Peyer's patch (tissue), 4 donors: ENCODE measurements around the gene GBE1. TPM values are rescaled to one million over a fixed set of nuclear protein-coding genes. Genes with fewer than 3 reads are reported as not detected.

Experiments used
- DNase-seq, 3 donors: peaks; one replicate each; pipeline ENCODE4 v3.0.0-alpha.2; 2017 to 2019
- H3K27ac ChIP-seq, 4 donors: fragments of 200-600 bp; sonication (generic); one replicate each; pipeline ENCODE4 v1.5.1; 2016 to 2019
- H3K27me3 ChIP-seq, 2 donors: fragments of 200-600 bp; sonication (generic); one replicate each; pipeline ENCODE4 v1.5.1; 2019
- H3K36me3 ChIP-seq, 3 donors: fragments of 200-600 bp; sonication (generic); one replicate each; pipeline ENCODE4 v1.5.1; 2016 to 2019
- H3K4me1 ChIP-seq, 4 donors: fragments of 200-600 bp; sonication (generic); one replicate each; pipeline ENCODE4 v1.5.1; 2016 to 2019
- H3K4me3 ChIP-seq, 4 donors: fragments of 200-600 bp; sonication (generic); 1 replicate in 3 of 4; 2 replicates in 1 of 4; pipeline ENCODE4 v1.5.1; 2016 to 2019; ENCODE audit warnings: mild to moderate bottlenecking in 1 of 4
- H3K9me3 ChIP-seq, 4 donors: fragments of 200-600 bp; sonication (generic); one replicate each; pipeline ENCODE4 v1.5.1; 2016 to 2019; ENCODE audit warnings: mild to moderate bottlenecking in 1 of 4
- POLR2A ChIP-seq, 2 donors: fragments of 450-650 bp; IDR thresholded peaks; one replicate each; pipeline ENCODE4 v1.5.1; 2017; ENCODE audit warnings: antibody characterized with exemption in 2 of 2, mild to moderate bottlenecking in 2 of 2, moderate library complexity in 2 of 2
- total RNA-seq, 4 donors: library from RNA; depleted of rRNA; stranded (reverse); fragments of >200 nt; gene quantifications; one replicate each; pipeline ENCODE4 v1.1.0, GENCODE V29; 2016
- TF ChIP-seq, protein P1 (sequence below), 6 experiments: fragments of 450-650 bp in 4 of 6; fragments of 200-600 bp in 2 of 6; sonication (generic) in 1 of 6; IDR thresholded peaks; one replicate each; pipeline ENCODE4 v1.5.1; 2017 to 2019; ENCODE audit warnings: antibody characterized with exemption in 6 of 6, mild to moderate bottlenecking in 3 of 6, moderate library complexity in 1 of 6

Gene GBE1
- total RNA-seq, 4 donors from 2014 or later, result 15.5 to 31.4 (median 20.0) TPM

DNA sequence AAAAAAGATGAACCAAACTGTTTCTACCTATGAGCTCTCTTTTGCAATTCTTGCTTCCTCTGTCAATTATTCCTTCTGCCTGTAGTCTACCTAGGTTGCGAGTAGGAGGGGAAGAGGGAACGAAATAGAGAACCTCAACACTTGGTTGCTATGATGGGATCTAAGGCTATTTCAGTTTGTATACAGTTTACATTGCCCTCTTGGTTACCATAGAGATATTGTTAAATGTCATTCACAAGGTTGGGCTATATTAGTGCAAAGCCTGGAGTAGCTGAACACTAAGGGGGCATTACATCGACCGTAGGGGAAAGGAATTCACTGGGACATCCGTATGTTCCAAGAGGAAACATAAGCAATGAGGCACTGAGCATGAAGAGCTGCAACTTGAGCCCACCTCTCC, 276.9 kb downstream of the GBE1 start:
- no peaks in the 10 kb centered on the region for H3K4me1 ChIP-seq
- TF ChIP-seq POLR2A (IDR thresholded peaks at IDR 0.05), result no peak
- TF ChIP-seq, protein P1, sequence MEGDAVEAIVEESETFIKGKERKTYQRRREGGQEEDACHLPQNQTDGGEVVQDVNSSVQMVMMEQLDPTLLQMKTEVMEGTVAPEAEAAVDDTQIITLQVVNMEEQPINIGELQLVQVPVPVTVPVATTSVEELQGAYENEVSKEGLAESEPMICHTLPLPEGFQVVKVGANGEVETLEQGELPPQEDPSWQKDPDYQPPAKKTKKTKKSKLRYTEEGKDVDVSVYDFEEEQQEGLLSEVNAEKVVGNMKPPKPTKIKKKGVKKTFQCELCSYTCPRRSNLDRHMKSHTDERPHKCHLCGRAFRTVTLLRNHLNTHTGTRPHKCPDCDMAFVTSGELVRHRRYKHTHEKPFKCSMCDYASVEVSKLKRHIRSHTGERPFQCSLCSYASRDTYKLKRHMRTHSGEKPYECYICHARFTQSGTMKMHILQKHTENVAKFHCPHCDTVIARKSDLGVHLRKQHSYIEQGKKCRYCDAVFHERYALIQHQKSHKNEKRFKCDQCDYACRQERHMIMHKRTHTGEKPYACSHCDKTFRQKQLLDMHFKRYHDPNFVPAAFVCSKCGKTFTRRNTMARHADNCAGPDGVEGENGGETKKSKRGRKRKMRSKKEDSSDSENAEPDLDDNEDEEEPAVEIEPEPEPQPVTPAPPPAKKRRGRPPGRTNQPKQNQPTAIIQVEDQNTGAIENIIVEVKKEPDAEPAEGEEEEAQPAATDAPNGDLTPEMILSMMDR (IDR thresholded peaks at IDR 0.05), result no peak
- no peaks in the 10 kb centered on the region for H3K27me3 ChIP-seq
- no peak for DNase-seq
- no peak overlapping the region for H3K27ac ChIP-seq
- H3K36me3 ChIP-seq, result no peaks in the 10 kb centered on the region
- H3K4me3 ChIP-seq, result no peak overlapping the region
- no peaks in the 10 kb centered on the region for H3K9me3 ChIP-seq

GRCh38 chr3:81483046-81483445, 278.4 kb downstream of the GBE1 start:
- H3K27ac ChIP-seq, result no peak overlapping the region

DNA sequence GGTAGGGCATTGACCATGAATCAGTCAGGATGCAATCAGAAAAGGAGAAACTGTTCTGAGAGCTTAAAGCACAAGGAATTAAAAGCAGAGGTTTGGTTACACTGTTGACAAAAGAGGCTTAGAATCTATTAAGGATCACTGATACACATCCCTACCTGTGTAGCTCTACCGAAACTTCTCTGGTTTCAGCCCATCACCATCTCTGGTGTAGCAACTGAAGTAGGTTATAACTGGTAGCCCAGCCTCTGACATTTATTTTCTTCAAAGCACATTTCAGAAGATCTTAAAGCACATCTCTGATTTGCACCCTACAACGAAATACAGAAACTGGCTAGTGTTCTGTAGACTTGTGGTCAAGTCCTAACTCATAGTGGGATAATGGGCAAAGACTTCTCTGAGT, 283.7 kb downstream of the GBE1 start:
- no peaks in the 10 kb centered on the region for H3K36me3 ChIP-seq
- no peaks in the 10 kb centered on the region for H3K27me3 ChIP-seq
- no peaks in the 10 kb centered on the region for H3K4me1 ChIP-seq
- H3K4me3 ChIP-seq, result no peak overlapping the region
- no peak overlapping the region for H3K27ac ChIP-seq
- TF ChIP-seq, protein P1 (IDR thresholded peaks at IDR 0.05), result no peak
- TF ChIP-seq POLR2A (IDR thresholded peaks at IDR 0.05), result no peak
- no peak for DNase-seq
- H3K9me3 ChIP-seq, result no peaks in the 10 kb centered on the region

More at GRCh38 chr3:81483046-81483445, 278.4 kb downstream of the GBE1 start:
- Histone ChIP-seq H3K4me1 (no peaks in the 10 kb centered on the region), H3K27me3 (no peaks in the 10 kb centered on the region), H3K4me3 (no peak overlapping the region), H3K36me3 (no peaks in the 10 kb centered on the region), H3K9me3 (no peaks in the 10 kb centered on the region)
- TF ChIP-seq, protein P1 (IDR thresholded peaks at IDR 0.05), result no peak
- no peak for TF ChIP-seq POLR2A (IDR thresholded peaks at IDR 0.05)
- DNase-seq, result no peak

- Histone ChIP-seq H3K36me3 (no peaks in the 10 kb centered on the region), H3K4me3 (no peak overlapping the region), H3K27ac (no peak overlapping the region), H3K9me3 (no peaks in the 10 kb centered on the region), H3K27me3 (no peaks in the 10 kb centered on the region), H3K4me1 (no peaks in the 10 kb centered on the region)
- DNase-seq, result no peak
- no peak for TF ChIP-seq POLR2A (IDR thresholded peaks at IDR 0.05)
Measured at GRCh38 chr3:81476692-81477091, 284.8 kb downstream of the GBE1 start.

GRCh38 chr3:81472600-81473362, 288.7 kb downstream of the GBE1 start:
- Histone ChIP-seq H3K9me3 (no peaks in the 10 kb centered on the region), H3K36me3 (no peaks in the 10 kb centered on the region), H3K4me1 (no peaks in the 10 kb centered on the region), H3K4me3 (no peak overlapping the region), H3K27me3 (no peaks in the 10 kb centered on the region), H3K27ac (no peak overlapping the region)
- TF ChIP-seq, protein P1 (IDR thresholded peaks at IDR 0.05), result no peak
- no peak for TF ChIP-seq POLR2A (IDR thresholded peaks at IDR 0.05)
- no peak for DNase-seq

DNA sequence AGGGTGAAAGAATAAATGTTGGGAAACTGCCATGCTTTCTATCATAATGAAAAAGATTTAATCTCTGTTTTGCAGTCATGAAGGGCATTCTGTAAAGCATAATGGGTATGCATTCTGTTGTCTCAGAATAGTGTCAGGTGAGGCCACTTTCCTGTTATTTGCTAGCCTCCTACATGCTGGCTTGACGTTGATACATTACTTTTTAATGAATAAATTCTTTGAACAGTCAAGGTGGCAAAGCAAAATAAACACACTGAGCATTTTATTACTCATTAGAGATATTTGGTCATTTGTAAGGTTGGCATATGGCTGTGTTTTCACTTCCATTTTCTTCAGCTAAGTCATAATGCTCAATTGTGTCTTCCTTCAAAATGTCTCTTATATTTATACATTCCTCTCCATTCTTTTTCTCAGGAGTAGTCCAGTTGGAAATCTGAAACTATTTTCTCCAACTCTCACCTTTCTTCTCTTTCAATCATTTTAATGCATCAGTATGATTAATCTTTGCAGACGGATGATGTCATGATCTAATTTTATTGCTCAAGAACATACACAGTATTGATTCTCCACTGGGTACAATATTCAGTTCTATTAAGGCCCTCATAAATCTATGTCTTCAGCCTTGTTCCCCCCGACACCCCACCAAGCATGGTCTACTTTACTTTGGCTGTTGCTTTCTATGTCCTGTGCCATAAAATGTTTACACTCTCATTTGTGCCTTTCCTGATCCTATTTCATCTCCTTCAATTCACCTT, 290.7 kb downstream of the GBE1 start:
- H3K27me3 ChIP-seq, result no peaks in the 10 kb centered on the region
- H3K4me3 ChIP-seq, result no peak overlapping the region
- no peaks in the 10 kb centered on the region for H3K9me3 ChIP-seq
- H3K4me1 ChIP-seq, result no peaks in the 10 kb centered on the region
- H3K36me3 ChIP-seq, result no peaks in the 10 kb centered on the region
- TF ChIP-seq, protein P1 (IDR thresholded peaks at IDR 0.05), result no peak
- no peak for TF ChIP-seq POLR2A (IDR thresholded peaks at IDR 0.05)
- no peak for DNase-seq
- H3K27ac ChIP-seq, result no peak overlapping the region
